ENCODE data around the gene POU4F2.

POU4F2 gene, protein sequence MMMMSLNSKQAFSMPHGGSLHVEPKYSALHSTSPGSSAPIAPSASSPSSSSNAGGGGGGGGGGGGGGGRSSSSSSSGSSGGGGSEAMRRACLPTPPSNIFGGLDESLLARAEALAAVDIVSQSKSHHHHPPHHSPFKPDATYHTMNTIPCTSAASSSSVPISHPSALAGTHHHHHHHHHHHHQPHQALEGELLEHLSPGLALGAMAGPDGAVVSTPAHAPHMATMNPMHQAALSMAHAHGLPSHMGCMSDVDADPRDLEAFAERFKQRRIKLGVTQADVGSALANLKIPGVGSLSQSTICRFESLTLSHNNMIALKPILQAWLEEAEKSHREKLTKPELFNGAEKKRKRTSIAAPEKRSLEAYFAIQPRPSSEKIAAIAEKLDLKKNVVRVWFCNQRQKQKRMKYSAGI

DNA sequence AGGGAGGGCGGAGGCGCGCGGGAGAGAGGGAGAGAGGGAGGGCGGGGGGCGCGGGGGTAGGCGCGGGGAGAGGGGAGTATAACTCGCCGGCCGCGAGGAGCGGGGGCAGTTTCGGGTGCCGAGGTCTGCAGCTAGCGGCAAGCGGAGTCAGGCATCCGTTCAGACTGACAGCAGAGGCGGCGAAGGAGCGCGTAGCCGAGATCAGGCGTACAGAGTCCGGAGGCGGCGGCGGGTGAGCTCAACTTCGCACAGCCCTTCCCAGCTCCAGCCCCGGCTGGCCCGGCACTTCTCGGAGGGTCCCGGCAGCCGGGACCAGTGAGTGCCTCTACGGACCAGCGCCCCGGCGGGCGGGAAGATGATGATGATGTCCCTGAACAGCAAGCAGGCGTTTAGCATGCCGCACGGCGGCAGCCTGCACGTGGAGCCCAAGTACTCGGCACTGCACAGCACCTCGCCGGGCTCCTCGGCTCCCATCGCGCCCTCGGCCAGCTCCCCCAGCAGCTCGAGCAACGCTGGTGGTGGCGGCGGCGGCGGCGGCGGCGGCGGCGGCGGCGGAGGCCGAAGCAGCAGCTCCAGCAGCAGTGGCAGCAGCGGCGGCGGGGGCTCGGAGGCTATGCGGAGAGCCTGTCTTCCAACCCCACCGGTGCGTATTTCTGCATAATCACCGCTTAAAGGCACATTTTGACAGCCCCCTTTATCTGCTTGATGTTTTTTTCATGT, at the start of gene POU4F2:
POU4F2 (plus strand) TSS at position 108 of the 720 bp plus-strand sequence; CDS start at position 356, 248 bp downstream.
- no peak for DNase-seq

DNA sequence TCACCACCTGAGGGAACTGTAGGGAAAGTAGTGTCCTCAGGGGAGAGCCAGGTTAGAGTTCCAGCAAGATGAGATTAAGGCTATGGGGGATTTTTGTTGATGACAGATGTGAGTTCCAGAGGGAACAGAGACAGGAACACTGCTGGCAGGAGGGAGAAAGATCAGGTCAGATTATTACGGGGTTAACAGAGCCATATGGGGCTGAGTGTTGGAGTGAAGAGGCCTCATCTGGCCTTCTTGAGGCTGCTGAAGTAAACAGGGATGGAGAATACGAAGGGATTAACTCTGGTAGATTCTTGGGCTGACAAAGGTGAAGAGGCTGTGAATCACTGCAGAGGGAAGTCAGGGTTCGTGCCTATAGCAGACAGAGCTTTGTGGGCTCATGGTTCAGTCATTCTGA, 47.9 kb upstream of the POU4F2 start:
- DNase-seq, result no peak

DNA sequence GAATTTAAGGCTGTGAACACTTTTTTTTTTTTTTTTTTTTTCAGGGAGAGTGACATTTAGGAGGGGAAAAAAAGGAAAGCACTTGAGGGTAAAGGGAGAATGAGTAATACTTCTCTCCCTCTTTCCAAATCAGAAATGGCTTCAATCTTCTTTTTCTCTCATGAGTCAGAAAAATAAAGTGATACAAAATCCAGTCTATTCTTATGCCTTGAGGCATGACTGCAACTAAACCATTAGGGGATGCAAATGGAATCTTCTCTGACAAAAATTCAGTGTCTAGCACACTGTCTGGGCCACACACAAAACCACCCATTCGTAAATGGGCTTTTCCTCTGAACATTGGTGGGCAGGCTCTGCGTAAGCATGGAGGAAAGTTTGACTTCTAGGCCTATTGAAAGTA, 46.7 kb upstream of the POU4F2 start:
- DNase-seq, result no peak

DNA sequence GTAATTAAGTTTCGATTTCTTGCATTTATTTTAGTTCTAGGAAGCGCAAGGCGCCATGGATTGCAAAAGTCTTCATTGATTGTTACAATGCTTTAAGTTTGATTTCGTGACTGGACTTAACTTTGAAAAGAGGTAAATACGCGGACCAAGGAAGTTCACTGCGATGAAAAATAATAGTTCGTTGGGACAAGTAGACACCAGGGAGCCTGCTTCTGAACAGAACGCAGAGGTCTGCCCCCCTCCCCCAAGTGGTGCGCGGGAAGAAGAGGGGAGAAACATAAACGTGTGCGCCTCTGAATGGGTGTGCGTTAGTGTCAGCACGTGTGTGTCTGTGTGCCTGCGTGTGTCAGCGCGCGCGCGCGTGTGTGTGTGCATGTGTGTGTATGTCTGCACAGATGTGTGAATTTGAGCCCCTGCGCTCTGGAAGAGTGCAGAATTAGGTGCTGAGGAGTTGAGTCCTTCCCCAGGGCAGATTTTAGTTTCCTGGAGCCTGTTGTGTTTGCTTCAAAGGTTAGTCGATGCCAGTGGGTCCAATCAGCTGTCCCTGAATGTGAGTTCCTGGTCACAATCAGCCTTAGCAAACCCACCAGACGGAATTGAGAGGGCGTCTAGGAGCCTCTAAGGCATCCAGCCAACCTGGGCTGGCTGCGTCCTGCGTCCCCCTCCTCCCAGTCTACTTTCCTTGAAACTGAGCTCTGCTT, 5.8 kb upstream of the POU4F2 start:
- no peak for DNase-seq

DNA sequence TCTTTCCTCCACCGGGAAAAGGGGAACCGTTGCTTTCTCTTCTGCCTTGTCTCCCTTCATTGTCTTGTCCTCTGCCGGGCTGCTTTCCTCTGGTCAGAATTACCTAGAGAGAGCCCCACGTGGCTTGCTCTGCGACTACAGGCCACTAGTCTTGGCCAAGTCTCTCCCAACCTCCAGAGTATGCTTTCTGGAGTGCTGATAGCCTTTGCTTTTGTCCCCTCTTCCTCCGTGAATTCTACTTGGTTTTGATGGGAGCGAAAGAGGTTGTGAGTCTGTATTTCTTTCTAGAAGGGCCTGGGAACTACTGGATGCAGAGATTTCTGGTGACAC, 5.3 kb upstream of the POU4F2 start:
- DNase-seq, result no peak

DNA sequence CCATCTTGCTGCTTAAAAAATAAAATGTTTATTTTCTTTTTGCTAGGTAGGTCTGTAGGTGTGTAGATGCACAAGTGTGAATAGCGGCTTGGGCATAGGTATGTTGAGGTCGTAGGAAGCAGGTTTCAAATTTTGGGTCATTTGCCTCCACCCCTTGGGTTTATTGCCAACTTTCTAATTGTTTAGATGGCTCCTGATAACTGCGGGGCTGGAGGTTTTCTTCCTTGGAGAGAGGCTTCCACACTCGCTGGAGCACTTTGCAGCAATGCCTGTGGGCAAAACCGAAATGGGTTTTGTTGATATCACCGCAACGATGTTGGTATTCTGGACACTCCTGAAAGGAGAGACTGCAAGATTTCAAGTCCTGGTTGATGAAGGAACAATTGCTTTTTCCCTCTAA, 3.9 kb upstream of the POU4F2 start:
- no peak for DNase-seq

DNA sequence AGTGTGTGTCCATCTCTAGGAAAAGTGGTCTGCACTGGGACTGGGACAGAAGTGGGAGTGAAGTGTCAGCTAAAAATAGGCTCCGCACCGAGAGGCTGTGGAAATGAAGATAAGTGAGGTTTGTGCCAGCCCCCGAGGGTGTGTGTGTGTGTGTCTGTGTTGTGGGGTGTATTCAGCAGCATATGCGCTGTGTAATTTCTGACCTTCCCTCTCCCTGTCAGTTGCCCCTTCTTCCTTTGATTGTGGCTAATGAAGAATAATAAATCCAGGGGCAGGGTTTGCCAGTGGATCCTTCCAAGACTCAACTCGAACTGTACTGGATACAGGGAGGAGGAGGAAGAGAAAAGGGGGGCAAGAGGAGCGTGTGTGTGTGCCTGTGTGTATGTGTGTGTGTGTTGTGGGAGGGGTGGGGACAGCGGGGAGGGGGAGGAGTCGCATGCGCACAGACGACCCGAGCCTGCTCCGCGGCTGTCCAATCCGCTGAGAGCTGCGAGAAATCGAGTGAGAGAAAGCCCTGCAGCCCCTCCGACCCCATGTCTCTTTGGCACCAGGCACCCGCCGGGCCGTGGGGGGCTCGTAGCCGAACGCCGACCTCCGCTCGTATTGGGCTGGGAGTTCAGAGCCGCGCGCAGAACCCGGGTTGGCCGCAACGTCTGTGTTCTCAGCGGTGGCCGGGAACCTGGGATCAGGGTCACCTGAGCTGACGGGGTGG, 916 bp upstream of the POU4F2 start:
- no peak for DNase-seq

DNA sequence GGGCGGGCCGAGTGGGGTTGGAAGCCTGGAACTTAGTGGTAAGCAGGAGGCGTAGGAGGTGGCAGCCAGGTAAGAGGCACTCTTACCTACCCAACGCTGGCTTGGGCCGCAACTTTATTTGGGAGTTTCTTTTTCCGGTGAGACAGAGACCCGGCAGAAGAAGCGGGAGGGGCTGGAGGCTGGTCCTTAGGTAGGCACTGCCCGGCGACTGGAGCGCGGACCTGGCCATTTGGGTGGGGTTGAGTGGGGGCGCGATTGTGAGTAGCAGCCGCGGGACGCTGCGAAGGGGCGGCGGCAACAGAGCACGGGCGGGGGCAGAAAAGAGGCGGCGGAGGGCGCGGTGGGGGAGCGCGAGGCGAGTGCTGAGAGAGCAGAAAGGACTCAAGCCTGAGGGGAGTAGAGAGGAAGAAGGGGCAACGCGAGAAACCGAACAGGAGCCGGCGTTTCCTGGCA, 334 bp upstream of the POU4F2 start:
- no peak for DNase-seq

DNA sequence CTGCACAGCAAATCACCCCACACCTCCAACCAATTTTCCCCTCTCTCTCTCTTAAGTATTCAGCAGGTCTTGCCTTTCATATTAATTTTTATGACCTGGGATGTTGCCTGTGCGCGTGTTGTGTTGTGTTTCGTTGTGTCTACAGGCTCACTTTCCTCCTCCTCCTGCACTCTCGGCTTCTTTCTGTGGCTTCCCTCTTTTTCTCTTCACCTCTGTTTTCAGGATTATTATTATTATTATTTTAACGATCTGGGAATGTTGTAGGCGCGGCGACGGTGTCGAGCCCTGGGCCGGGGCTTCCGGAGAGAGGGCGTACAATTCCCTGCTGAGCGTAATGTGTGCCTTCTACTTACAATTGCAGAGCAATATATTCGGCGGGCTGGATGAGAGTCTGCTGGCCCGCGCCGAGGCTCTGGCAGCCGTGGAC, 826 bp downstream of the POU4F2 start:
- DNase-seq, result no peak

DNA sequence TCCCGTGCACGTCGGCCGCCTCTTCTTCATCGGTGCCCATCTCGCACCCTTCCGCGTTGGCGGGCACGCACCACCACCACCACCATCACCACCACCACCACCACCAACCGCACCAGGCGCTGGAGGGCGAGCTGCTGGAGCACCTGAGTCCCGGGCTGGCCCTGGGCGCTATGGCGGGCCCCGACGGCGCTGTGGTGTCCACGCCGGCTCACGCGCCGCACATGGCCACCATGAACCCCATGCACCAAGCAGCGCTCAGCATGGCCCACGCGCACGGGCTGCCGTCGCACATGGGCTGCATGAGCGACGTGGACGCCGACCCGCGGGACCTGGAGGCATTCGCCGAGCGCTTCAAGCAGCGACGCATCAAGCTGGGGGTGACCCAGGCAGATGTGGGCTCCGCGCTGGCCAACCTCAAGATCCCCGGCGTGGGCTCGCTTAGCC, 1.4 kb downstream of the POU4F2 start:
- DNase-seq, result no peak

DNA sequence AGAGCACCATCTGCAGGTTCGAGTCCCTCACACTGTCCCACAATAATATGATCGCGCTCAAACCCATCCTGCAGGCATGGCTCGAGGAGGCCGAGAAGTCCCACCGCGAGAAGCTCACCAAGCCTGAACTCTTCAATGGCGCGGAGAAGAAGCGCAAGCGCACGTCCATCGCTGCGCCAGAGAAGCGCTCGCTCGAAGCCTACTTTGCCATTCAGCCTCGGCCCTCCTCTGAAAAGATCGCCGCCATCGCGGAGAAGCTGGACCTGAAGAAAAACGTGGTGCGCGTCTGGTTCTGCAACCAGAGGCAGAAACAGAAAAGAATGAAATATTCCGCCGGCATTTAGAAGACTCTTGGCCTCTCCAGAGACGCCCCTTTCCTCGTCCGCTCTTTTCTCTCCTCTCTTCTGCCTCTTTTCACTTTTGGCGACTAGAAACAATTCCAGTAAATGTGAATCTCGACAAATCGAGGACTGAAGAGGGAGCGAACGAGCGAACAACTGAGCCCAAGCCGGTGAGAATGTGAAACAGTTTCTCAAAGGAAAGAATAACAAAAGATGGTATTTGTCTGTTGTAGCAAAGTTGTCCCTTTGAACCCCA, 1.9 kb downstream of the POU4F2 start:
- DNase-seq, result no peak

DNA sequence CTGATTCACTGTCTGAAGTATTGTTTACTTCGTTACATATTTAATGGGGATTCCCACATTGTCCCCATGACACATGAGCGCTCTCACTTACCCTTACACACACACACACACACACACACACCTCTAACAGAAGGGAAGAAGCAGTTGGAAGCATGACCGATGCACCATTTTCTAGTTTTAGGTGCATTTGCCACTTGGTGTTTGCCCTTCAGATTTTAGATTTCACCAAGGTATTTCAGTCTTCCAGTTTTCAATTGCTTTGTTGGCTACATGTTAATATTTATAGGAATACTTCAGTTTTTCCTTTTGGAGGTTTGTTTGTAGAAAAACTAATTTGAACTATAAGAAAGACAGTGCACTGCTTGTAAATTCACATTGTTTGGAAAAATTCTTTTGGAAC, 3.1 kb downstream of the POU4F2 start:
- DNase-seq, result no peak

DNA sequence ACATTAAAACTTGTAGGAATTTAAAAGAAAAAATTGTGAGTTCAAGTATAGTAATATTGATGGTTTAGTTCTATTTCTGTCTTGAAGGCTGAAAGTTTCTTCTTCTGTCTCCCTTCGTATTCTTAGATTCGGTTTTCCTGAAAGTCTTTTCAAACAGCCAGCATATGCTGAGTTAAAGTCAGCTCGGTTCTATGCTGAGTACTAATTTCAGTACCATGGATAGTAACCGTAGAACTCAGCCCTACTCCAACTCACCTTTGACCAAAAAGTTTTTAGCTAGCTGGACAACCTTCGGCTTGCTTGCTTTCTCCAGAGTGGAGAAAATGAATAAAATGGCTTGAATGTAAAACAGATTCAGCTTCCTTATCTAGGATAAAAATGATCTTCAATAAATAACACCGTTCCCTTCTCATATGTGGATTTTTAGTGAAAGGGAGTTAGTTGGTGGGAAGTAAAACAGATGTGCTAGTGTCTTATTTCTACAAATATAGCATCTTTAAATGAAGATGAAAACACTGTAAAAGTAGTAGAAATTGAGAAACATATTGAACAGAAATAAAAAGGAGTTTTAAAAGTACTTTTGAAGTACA, 5.2 kb downstream of the POU4F2 start:
- DNase-seq, result no peak

DNA sequence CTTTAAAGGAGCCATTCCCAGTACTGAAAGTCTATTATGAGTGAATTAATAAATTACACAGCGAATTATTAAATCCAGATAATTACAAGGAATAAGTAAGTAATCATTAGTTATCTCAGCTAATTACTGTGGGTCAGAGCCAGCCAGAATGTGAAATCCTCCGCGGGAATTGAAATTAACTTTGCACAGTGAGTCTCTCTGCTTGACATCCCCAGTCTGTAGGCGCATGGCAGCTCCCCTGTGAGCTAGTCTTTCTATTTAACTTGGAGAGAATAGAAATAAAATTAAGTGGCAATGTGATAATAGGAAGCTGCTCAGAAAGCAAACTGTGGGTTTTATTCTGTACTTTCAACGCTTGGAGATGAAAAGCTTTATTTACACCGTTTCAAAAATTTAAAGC, 7.2 kb downstream of the POU4F2 start:
- DNase-seq, result no peak

DNA sequence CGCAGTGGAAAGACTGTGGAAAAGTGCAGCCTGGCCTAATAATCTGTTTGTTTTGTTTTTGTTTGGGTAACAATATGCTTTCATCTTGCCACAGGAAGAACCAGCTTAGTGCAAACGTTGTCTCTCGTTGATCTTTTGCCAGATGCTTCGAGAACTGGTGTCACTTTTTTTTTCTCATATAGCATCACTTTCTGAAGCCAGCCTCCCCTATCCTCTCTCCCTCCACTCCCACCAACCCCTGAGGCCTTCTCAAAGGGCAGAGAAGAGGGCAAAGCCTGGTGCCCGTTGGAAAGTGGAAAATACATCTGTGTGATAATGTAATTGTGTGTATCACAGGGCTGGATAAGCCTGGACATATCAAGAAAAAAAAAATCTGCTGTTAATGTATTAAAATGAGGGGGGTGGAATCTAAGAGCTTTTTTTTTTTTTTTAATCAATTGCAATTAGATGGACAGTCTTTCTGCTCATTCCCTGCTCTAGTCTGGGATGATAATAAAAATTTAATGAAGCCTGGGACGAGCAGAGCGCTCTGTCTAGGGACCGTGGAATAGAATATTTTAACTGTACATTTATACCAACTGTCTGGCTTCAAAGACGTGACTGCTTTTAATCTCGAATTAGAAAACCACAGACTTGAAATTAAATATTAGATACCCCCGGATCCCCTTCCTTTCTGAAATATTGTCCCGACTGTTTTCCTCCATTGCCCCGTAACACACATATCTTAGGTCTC, 8.1 kb downstream of the POU4F2 start:
- no peak for DNase-seq

DNA sequence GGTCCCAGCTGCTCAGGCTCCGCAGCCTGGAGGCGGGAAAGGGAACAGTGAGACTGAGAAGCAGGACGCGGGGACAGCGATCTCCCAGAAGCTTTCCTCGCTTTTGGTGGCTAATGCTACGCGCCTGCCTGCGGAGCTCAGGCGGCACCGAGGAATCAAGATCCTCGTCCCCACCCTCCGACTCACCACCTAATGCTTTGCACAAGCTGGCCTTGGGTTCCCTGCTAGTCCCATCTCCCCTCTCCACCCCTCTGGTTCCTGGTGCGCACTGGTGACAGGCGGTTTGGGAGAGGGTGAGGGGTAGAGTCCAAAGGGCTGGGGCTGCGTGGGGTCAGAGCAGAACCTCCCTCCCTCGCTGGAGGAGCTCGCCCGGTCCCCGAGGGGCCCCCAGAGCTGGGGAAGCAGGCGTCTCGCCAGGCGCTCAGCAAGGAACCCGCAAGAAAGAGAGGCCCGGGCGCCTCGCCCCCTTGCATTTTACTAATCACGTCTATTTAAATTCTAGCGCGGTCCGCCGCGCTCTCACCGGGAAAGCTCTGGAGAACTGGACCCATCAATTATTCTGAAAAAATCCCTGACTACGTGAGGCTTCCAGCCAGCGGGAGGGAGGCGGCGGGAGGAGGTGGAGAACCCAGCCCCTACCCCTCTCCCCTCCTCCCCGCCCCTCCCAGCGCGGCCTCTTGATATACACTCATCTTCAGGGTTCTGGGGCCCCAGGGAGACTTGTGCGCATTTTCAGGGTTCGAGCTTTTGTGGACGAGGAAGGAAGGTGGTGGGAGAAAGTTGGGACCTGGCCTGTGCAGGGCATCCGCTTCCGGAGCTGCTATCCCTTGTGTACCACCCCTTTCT, 9.1 kb downstream of the POU4F2 start:
- DNase-seq, result no peak

DNA sequence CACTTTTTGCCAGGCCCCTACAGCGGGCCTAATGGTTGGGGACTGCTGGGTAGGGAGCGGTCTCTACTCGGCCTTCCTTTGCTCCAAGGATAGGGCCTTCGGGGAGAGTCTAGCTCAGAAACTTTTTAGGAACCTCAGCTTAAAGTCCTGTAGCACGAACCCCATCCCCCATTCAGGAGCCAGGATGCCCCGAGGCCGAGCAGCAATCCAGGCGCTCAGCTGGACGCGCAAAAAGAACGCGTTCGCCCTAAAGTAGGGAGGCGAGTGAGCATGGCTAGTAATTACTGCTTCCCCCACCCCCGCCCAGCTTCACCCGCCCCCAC, 9.7 kb downstream of the POU4F2 start:
- DNase-seq, result no peak

DNA sequence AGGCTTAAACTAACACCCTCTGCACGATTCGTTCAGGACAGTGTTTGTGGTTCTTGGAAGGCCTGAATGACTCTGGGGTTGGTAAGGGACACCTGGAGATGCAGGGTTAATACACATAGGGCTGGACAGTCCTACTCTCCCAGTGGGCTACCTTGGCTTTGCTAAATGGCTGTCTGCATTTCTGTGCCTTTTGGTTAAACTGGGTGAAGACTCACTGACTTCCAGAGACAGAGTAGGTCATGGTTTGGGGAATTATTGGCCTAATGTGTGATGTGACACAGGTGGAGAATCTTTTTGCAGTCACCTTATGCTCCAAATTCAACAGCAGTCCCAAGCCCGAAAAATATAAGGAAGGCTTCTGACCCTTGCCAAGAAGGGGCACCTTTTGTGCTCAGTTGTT, 10.5 kb downstream of the POU4F2 start:
- DNase-seq, result no peak

DNA sequence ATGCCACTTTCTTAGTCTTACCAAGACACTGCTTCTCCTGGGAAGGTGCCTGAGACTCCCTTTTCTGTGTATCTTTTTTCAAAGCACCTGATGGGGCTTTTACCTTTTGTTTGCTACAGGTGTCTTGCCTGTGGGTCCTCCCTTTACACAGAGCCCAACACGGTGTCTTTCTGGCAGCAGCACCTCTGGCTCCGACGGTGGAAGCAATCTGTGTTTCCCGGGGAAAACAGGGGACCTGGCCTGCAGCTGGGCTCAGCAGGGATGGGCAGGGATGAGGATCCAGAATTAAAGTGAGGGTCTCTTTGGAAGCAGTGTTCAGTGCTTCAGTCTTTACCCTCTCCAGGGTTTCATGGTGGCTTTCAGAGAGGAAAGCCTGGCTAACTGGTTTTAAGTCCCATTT, 11.3 kb downstream of the POU4F2 start:
- no peak for DNase-seq

DNA sequence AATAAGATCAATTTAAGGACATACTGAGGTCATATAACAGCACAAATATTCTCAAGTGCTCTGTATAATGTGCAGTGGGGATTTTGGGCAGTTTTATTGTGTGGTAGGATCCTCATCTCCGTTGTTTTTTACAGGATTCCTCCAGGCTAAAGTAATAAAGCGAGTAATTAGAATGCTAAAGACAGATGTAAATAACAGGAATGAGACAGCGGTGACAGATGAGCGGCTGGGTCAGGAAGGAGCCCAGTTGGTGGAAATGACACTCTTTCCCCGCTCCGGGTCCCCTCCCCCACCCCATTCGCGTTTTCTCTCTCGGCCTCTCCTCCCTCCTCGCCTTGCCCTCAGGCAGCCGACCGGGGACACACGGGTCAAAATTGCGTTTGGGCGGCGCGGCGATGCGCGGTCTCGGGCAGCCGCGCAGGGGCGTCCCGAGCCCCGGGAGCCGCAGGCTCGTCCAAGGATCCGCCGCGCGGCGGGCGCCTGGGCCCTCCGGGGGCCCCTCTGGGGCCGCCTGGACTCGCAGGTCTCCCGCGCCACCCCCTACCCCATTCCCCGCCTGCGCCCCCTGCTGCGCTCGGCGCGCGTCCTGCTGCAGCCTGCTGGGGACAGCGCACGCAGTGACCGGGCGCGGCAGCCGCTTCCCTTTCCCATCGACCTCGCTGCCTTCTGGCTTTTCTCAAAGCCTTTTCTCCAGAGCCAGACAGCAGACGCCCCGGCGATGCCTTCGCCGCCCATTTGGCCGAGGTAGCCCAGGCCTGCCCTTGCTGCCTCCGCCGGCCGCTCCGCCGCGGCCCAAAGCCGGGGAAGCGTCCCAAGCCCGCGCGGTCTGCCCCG, 16.2 kb downstream of the POU4F2 start:
- no peak for DNase-seq
